Stimulated activated CD8-positive, alpha-beta memory T cell treated with anti-CD3 and anti-CD28 coated beads, Interleukin-2, amount 100 ng/mL, for 1 hour (primary cell): ENCODE data around the gene OVOL1.
A peak's percentile ranks its signal among the peaks of the same experiment; 100 is the strongest.
"Not testable (repeated sequence)": the region's sequence is repeated elsewhere in the genome, so short reads cannot be mapped to it uniquely, and the experiment has no call there.

Experiments
- DNase-seq, 2 donors: peaks; one replicate each; pipeline ENCODE4 v3.0.0-alpha.2; 2020; ENCODE audit warnings: low read depth in 2 of 2

OVOL1 gene

GRCh38 chr11:65814986-65815565, 28.2 kb downstream of the OVOL1 start:
- no peak for DNase-seq

DNA sequence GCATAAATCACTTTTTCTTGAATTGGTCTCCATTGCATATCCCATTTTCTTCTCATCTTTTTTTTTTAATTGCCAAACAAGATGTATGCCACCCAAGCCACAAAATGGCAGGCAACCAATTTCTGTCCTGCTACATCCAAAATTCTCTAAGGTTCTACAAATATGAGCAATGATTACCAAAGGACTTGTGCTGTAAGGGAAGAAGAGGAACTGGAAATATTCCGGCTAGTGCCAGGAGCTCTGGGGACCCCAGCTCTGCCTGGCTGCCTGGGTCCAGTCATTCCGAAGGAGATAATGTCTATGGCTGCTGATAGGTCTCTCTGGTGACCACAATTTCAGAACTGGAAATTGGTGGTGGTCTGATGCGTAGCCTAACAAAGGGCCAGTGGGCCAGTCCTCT, 29.8 kb downstream of the OVOL1 start:
- no peak for DNase-seq

GRCh38 chr11:65817312-65817834, 30.5 kb downstream of the OVOL1 start:
- DNase-seq = no peak

DNA sequence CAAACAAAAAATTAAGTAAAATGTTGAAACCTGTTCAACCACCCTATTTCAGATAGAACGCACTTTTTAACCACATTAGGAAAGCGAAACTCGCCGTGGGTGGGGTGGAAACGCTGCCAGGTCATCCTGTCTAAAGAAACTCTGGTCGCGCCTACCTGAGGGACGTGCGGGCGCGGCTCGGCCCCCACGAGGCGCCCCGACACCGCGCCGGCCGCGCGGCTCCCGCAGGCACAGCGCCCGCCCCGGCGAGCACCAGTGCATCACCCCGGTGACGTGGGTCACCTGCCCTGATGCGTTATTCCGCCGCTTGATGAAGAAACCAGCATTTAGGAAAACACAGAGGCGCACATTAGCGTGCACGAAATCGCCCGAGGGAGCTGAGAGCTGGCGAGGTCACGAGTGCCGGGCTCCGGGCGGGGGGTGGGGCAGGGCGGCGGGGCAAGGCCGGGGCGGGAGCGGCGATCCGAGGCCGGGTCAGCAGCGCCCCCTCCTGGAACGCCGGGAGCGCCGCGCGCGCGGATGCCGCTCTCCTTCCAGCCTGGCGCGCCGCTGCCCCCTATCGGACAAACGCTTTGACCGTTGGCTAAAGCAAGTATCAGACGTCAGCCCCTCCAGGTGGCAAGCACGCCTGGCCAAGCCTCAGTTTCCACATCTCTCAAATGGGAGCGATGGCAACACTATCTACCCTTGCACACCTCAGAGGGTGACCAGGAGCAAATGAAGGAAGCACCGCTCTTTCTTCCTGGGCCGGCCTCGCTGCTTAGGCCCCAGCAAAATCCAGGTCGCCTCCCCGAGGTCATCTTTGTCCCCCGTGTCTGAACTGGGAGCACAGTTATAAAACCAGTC, 31.2 kb downstream of the OVOL1 start:
- peak; percentile 92 for DNase-seq

GRCh38 chr11:65821107-65821506, 34.2 kb downstream of the OVOL1 start:
- no peak for DNase-seq

DNA sequence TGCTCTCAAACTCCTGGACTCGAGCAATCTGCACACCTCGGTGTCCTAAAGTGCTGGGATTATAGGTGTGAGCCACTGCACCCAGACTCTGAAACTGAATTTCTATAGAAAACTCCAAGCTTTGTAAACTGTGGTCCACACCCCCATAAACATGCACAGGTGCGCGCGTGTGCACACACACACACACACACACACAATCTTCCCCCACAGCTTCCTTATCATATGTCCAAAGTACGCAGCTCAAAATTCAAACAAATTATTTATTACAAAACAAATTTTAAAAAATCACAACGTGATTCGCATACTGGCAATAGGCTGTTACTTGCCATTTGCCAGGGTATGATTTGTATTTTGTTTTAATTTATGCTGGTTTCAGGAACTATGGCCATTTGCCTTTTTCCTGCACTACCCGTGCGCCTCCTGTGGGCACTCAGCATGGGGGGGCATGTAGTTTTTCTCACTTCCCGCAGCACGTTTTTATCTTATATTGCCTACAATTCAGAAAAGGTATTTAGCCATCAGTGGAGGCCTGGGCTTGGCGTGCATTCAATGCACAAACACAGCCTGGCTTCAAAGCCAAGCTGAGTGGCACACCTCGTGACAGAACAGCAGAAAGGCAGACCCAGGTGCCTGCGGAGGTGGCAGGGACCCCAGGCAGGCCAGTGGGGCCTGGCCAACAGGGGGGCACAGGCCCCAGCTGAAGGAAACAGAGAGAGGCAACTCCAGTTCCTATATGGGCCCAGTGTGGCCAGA, 36.1 kb downstream of the OVOL1 start:
- no peak for DNase-seq

- no peak for DNase-seq
These were observed 40.3 kb downstream of the OVOL1 start for GRCh38 chr11:65826984-65827735.

DNA sequence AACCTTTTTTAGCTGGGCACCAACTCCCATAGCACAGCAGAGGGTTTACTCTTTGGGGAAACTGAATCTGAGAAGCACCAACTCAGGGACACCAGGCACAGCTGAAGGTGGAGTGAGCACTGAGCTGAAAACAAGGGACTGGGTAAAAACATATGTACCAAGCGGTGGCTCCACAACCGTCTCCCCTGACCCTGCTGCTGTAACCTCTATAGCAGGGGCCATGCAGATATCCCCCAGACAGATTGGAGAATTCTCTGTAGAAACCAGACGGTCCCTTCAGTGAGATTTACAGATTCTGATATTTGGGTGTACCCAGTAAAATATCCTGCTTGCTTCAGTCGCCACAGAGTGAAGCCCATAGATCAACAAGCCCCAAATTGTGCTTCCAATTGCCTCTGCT, 42.6 kb downstream of the OVOL1 start:
- DNase-seq = no peak

DNA sequence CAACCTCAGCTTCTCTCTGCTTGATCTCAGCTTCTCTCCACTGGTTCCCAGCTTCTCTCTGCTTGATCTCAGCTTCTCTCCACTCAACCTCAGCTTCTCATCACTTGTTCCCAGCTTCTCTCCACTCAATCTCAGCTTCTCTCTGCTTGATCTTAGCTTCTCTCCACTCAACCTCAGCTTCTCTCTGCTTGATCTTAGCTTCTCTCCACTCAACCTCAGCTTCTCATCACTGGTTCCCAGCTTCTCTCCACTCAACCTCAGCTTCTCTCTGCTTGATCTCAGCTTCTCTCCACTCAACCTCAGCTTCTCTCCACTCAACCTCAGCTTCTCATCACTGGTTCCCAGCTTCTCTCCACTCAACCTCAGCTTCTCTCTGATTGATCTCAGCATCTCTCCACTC, 45.4 kb downstream of the OVOL1 start:
- DNase-seq = not testable (repeated sequence)

DNA sequence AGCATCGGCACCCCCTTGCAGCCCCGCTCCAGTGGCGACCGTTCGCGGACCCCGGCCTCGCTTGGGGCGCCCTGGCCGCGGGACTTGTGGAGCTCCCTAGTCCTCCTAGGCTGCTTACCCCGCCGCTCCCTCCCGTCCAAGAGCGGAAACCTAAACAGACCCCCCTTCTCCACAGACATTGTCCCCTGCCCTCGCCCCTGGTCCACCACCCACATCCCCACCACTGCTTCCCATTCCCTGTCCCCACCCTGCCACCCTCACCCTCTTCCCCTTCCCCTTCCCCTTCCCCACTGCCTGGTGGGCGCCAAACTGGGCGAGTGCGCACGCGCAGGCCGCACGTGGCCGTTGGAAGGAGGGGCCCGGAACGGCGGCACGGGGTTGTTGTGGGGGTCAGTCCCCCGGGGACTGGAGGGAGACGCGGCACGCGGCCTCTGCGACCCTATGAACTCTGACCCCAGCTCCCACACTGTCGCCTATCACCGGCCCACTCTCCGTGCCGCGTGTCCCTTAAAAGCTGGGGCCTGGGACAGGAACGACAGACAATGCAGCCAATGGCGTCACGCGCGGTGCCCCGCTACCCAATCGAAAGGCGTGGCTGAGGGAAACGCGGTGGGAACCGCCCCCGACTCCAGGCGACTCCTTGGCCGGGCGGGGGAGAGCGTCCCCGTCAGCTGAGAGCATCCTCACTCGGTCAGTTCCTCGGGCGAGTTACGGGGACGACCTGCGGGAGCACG, 46.6 kb downstream of the OVOL1 start, which contains the start of gene SNX32:
SNX32 (plus strand) TSS at position 667 of the 734 bp plus-strand sequence. CDS start 103 bp downstream, outside the sequence.
- DNase-seq = peak; percentile 88 to 90

- DNase-seq = no peak
These were observed 47.3 kb downstream of the OVOL1 start for GRCh38 chr11:65834202-65834601.

- no peak for DNase-seq
These were observed 55.3 kb downstream of the OVOL1 start for GRCh38 chr11:65842144-65842543.

- no peak for DNase-seq
These were observed 56.9 kb downstream of the OVOL1 start for GRCh38 chr11:65843811-65844210.

DNA sequence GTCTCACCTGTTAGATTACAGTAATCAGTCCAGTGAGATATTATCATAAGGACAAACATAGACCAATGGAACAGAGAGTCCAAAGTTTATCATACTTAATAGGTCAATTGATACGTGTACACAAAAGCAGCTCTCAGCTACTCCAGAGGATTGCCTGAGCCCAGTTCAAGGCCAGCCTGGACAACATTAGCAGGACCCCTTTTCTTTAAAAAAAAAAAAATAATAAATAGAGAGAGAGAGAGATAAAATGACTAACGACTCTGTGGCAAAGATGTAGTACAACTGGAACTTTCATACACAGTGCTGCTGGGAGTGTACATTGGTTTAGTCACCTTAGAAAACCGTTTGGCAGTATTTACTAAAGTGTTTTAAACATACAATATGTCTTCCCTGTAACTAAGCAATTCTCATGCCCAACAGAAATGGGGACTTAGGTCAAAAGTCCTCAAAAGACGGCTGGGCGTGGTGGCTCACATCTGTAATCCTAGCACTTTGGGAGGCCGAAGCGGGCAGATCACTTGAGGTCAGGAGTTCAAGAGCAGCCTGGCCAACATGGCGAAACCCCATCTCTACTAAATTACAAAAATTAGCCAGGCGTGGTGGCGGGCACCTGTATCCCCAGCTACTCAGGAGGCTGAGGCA, 57.5 kb downstream of the OVOL1 start:
- DNase-seq = no peak
